Esophagus squamous epithelium (tissue), 4 donors: Measurements from ENCODE around the gene ZNG1B.

Experiments used
- CTCF ChIP-seq, 6 experiments: fragments of 450-650 bp in 4 of 6; fragments of 200-600 bp in 2 of 6; sonication (generic) in 2 of 6; IDR thresholded peaks; one replicate each; pipeline ENCODE4 v1.5.1; 2016 to 2019; ENCODE audit warnings: antibody characterized with exemption in 6 of 6, mild to moderate bottlenecking in 4 of 6, moderate library complexity in 4 of 6
- POLR2A ChIP-seq, 4 donors: fragments of 450-650 bp; IDR thresholded peaks; one replicate each; pipeline ENCODE4 v1.6.1; 2017; ENCODE audit warnings: antibody characterized with exemption in 4 of 4, mild to moderate bottlenecking in 4 of 4, moderate library complexity in 3 of 4

DNA sequence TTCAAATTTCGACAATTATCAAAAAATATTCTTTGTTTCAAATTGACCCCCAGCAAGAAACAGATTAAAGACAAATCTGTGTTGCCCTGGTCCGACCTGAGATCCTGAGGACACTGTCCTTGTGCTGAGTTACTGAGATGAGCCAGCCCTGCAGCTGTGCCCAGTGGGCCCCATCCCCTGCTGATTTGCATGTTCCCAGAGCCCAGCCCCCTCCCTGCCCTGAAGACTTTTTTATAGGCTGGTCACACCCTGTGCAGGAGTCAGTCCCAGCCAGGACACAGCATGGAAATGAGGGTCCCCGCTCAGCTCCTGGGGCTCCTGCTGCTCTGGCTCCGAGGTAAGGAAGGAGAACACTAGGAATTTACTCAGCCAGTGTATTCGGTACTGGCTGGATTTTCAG, 31.4 kb upstream of the ZNG1B start:
- TF ChIP-seq CTCF (IDR thresholded peaks at IDR 0.05) = no peak
- peak in 1 of 4 donors; percentile 57 for TF ChIP-seq POLR2A (IDR thresholded peaks at IDR 0.05)
